ENCODE data around the gene TMTC2. TPM values are rescaled to one million over a fixed set of nuclear protein-coding genes. Genes with fewer than 3 reads are reported as not detected.

Gene TMTC2
- total and polyA plus RNA-seq, 12 donors: 1.6 to 4.4 (median 2.7) TPM

- no peaks in the 10 kb centered on the region for H3K27me3 ChIP-seq
- H3K36me3 ChIP-seq (replicated peaks in 1 of 2): no peaks in the 10 kb centered on the region
- intact Hi-C loops (cut with DNase I): no loop called here
- no peak overlapping the region for H3K4me3 ChIP-seq
- peaks cover 0 to 7% of the 10 kb centered on the region in 2 donors for H3K4me1 ChIP-seq (replicated peaks in 1 of 2)
- no peak overlapping the region for H3K27ac ChIP-seq
- TF ChIP-seq POLR2A (IDR thresholded peaks at IDR 0.05): no peak
- TF ChIP-seq, protein P1, sequence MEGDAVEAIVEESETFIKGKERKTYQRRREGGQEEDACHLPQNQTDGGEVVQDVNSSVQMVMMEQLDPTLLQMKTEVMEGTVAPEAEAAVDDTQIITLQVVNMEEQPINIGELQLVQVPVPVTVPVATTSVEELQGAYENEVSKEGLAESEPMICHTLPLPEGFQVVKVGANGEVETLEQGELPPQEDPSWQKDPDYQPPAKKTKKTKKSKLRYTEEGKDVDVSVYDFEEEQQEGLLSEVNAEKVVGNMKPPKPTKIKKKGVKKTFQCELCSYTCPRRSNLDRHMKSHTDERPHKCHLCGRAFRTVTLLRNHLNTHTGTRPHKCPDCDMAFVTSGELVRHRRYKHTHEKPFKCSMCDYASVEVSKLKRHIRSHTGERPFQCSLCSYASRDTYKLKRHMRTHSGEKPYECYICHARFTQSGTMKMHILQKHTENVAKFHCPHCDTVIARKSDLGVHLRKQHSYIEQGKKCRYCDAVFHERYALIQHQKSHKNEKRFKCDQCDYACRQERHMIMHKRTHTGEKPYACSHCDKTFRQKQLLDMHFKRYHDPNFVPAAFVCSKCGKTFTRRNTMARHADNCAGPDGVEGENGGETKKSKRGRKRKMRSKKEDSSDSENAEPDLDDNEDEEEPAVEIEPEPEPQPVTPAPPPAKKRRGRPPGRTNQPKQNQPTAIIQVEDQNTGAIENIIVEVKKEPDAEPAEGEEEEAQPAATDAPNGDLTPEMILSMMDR (IDR thresholded peaks at IDR 0.05): no peak
- 78 to 91% (median 80%) methylated on average over 2 of the region's 2 CpGs for WGBS, 4 donors
- no peaks in the 10 kb centered on the region for H3K9me3 ChIP-seq (replicated peaks in 1 of 3)
- DNase-seq: no peak
Observed at GRCh38 chr12:82832096-82832495, 145.4 kb downstream of the TMTC2 start.

- WGBS, 4 donors: 74 to 86% (median 83%) methylated on average over 3 of the region's 3 CpGs
- H3K36me3 ChIP-seq (replicated peaks in 1 of 2): no peaks in the 10 kb centered on the region
Observed at GRCh38 chr12:82832981-82833380, 146.3 kb downstream of the TMTC2 start.

DNA sequence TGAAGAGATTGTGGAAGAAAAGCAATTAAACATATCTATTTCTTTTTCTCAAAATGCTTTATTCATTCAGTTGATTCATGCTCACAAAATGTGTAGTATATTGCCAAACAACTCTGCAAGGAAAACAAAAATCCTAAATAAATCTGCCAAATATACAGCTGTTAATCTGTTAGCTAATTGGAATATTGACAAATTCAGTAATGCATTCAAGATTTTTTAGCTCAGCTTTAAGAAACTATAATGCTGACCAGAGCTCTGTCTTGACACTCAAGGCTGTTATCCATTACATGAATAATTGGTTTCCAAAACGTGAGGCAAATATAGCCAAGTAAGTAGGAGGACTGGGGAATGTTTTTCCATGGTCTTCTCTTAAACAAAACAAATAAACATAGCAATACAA is 146.8 kb downstream of the TMTC2 start:
- Histone ChIP-seq H3K27me3 (no peaks in the 10 kb centered on the region), H3K9me3 (replicated peaks in 1 of 3) (no peaks in the 10 kb centered on the region), H3K4me3 (no peak overlapping the region), H3K27ac (no peak overlapping the region), H3K36me3 (replicated peaks in 1 of 2) (no peaks in the 10 kb centered on the region), H3K4me1 (replicated peaks in 1 of 2) (peaks cover 0 to 7% of the 10 kb centered on the region in 2 donors)
- WGBS, 4 donors: 23 to 40% (median 33%) methylated on average over 1 of the region's 1 CpG
- TF ChIP-seq POLR2A (IDR thresholded peaks at IDR 0.05): no peak
- TF ChIP-seq, protein P1 (IDR thresholded peaks at IDR 0.05): no peak
- intact Hi-C loops (cut with DNase I): no loop called here
- no peak for DNase-seq

More at GRCh38 chr12:82832981-82833380, 146.3 kb downstream of the TMTC2 start:
- Histone ChIP-seq H3K4me1 (replicated peaks in 1 of 2) (peaks cover 0 to 7% of the 10 kb centered on the region in 2 donors), H3K4me3 (no peak overlapping the region), H3K27me3 (no peaks in the 10 kb centered on the region), H3K9me3 (replicated peaks in 1 of 3) (no peaks in the 10 kb centered on the region), H3K27ac (no peak overlapping the region)
- DNase-seq: no peak
- TF ChIP-seq, protein P1 (IDR thresholded peaks at IDR 0.05): no peak
- TF ChIP-seq POLR2A (IDR thresholded peaks at IDR 0.05): no peak
- intact Hi-C loops (cut with DNase I): no loop called here

GRCh38 chr12:82835217-82835616 is 148.5 kb downstream of the TMTC2 start:
- no peaks in the 10 kb centered on the region for H3K27me3 ChIP-seq
- H3K4me1 ChIP-seq (replicated peaks in 1 of 2): peaks cover 0 to 12% of the 10 kb centered on the region in 2 donors
- intact Hi-C loops (cut with DNase I): no loop called here
- TF ChIP-seq POLR2A (IDR thresholded peaks at IDR 0.05): no peak
- TF ChIP-seq, protein P1 (IDR thresholded peaks at IDR 0.05): no peak
- no peaks in the 10 kb centered on the region for H3K9me3 ChIP-seq (replicated peaks in 1 of 3)
- H3K36me3 ChIP-seq (replicated peaks in 1 of 2): no peaks in the 10 kb centered on the region
- H3K27ac ChIP-seq: peak overlapping the region in 2 of 5 donors; percentile 18 to 38
- DNase-seq: peak in 2 of 7 donors; percentile 23 to 26
- no peak overlapping the region for H3K4me3 ChIP-seq

Data from adrenal gland (tissue), 12 donors.